Peyer's patch (tissue), 4 donors: ENCODE data around the gene KCNH6. TPM values are rescaled to one million over a fixed set of nuclear protein-coding genes. Genes with fewer than 3 reads are reported as not detected.

Experiments
- DNase-seq, 3 donors: peaks; one replicate each; pipeline ENCODE4 v3.0.0-alpha.2; 2017 to 2019
- H3K27ac ChIP-seq, 4 donors: fragments of 200-600 bp; sonication (generic); one replicate each; pipeline ENCODE4 v1.5.1; 2016 to 2019
- H3K27me3 ChIP-seq, 2 donors: fragments of 200-600 bp; sonication (generic); one replicate each; pipeline ENCODE4 v1.5.1; 2019
- H3K36me3 ChIP-seq, 3 donors: fragments of 200-600 bp; sonication (generic); one replicate each; pipeline ENCODE4 v1.5.1; 2016 to 2019
- H3K4me1 ChIP-seq, 4 donors: fragments of 200-600 bp; sonication (generic); one replicate each; pipeline ENCODE4 v1.5.1; 2016 to 2019
- H3K4me3 ChIP-seq, 4 donors: fragments of 200-600 bp; sonication (generic); 1 replicate in 3 of 4; 2 replicates in 1 of 4; pipeline ENCODE4 v1.5.1; 2016 to 2019; ENCODE audit warnings: mild to moderate bottlenecking in 1 of 4
- H3K9me3 ChIP-seq, 4 donors: fragments of 200-600 bp; sonication (generic); one replicate each; pipeline ENCODE4 v1.5.1; 2016 to 2019; ENCODE audit warnings: mild to moderate bottlenecking in 1 of 4
- POLR2A ChIP-seq, 2 donors: fragments of 450-650 bp; IDR thresholded peaks; one replicate each; pipeline ENCODE4 v1.5.1; 2017; ENCODE audit warnings: antibody characterized with exemption in 2 of 2, mild to moderate bottlenecking in 2 of 2, moderate library complexity in 2 of 2
- total RNA-seq, 4 donors: library from RNA; depleted of rRNA; stranded (reverse); fragments of >200 nt; gene quantifications; one replicate each; pipeline ENCODE4 v1.1.0, GENCODE V29; 2016
- TF ChIP-seq, protein P1 (sequence below), 6 experiments: fragments of 450-650 bp in 4 of 6; fragments of 200-600 bp in 2 of 6; sonication (generic) in 1 of 6; IDR thresholded peaks; one replicate each; pipeline ENCODE4 v1.5.1; 2017 to 2019; ENCODE audit warnings: antibody characterized with exemption in 6 of 6, mild to moderate bottlenecking in 3 of 6, moderate library complexity in 1 of 6

Gene KCNH6
- total RNA-seq, 4 donors from 2014 or later: 3.3 to 78.6 (median 26.7) TPM

DNA sequence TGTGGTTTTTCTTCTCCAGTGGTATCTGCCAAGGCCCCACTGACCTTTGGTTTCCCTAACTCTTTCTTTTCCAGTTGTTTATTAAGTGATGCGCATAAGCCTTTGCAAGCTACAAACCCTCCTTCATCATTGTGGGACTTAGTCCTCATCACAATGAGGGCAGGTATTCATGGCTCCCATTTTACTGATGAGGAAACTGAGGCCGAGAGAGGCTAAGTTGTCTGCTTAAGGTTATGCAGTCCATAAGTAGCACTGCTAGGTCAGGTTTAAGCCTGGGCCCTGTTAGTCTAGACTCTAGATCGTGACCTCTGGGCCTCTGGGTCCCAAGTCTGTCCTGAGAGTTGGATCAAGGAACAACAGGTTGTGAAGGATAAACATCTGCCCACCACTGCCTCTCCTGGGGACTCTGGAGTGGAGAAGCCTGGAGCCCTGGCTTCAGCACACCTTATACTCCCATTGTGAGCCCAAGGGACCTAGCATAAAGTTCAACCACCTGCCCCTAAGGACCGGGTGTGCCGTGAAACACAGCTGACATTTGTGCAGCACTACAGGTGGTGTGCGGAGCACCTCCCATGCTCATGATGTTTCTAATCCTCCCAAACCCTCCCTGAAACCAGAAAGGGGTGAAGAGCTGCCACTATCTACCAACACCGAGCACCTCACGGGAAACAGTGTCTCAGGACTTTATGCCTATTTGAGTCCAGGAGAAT, 5.2 kb upstream of the KCNH6 start:
- no peaks in the 10 kb centered on the region for H3K27me3 ChIP-seq
- H3K4me3 ChIP-seq: no peak overlapping the region
- no peaks in the 10 kb centered on the region for H3K36me3 ChIP-seq
- DNase-seq: peak in 1 of 3 donors; percentile 61
- peaks cover 0 to 57% (median 10%) of the 10 kb centered on the region in 4 donors for H3K4me1 ChIP-seq
- TF ChIP-seq, protein P1, sequence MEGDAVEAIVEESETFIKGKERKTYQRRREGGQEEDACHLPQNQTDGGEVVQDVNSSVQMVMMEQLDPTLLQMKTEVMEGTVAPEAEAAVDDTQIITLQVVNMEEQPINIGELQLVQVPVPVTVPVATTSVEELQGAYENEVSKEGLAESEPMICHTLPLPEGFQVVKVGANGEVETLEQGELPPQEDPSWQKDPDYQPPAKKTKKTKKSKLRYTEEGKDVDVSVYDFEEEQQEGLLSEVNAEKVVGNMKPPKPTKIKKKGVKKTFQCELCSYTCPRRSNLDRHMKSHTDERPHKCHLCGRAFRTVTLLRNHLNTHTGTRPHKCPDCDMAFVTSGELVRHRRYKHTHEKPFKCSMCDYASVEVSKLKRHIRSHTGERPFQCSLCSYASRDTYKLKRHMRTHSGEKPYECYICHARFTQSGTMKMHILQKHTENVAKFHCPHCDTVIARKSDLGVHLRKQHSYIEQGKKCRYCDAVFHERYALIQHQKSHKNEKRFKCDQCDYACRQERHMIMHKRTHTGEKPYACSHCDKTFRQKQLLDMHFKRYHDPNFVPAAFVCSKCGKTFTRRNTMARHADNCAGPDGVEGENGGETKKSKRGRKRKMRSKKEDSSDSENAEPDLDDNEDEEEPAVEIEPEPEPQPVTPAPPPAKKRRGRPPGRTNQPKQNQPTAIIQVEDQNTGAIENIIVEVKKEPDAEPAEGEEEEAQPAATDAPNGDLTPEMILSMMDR (IDR thresholded peaks at IDR 0.05): no peak
- peak in 1 of 2 donors; percentile 51 for TF ChIP-seq POLR2A (IDR thresholded peaks at IDR 0.05)
- H3K27ac ChIP-seq: peak overlapping the region in 3 of 4 donors; percentile 5 to 92 (median 92)
- no peaks in the 10 kb centered on the region for H3K9me3 ChIP-seq

GRCh38 chr17:63519116-63519881, 3.9 kb upstream of the KCNH6 start:
- no peak for DNase-seq
- Histone ChIP-seq H3K36me3 (no peaks in the 10 kb centered on the region), H3K27ac (peak overlapping the region in 3 of 4 donors; percentile 68 to 92 (median 92)), H3K27me3 (no peaks in the 10 kb centered on the region), H3K9me3 (no peaks in the 10 kb centered on the region), H3K4me1 (peaks cover 0 to 66% (median 8%) of the 10 kb centered on the region in 4 donors), H3K4me3 (no peak overlapping the region)
- no peak for TF ChIP-seq POLR2A (IDR thresholded peaks at IDR 0.05)
- TF ChIP-seq, protein P1 (IDR thresholded peaks at IDR 0.05): no peak

GRCh38 chr17:63519972-63520882, 2.9 kb upstream of the KCNH6 start:
- DNase-seq: peak in 2 of 3 donors; percentile 94
- Histone ChIP-seq H3K27me3 (no peaks in the 10 kb centered on the region), H3K9me3 (no peaks in the 10 kb centered on the region), H3K36me3 (no peaks in the 10 kb centered on the region), H3K4me3 (peak overlapping the region in 1 of 4 donors; percentile 32), H3K4me1 (peaks cover 0 to 66% (median 8%) of the 10 kb centered on the region in 4 donors), H3K27ac (peak overlapping the region in 3 of 4 donors; percentile 68 to 92 (median 92))
- peak in 1 of 2 donors; percentile 43 for TF ChIP-seq POLR2A (IDR thresholded peaks at IDR 0.05)
- TF ChIP-seq, protein P1 (IDR thresholded peaks at IDR 0.05): no peak

- Histone ChIP-seq H3K27ac (no peak overlapping the region), H3K4me1 (peaks cover 0 to 45% (median 4%) of the 10 kb centered on the region in 4 donors), H3K36me3 (no peaks in the 10 kb centered on the region), H3K4me3 (peak overlapping the region in 1 of 4 donors; percentile 43), H3K9me3 (no peaks in the 10 kb centered on the region), H3K27me3 (no peaks in the 10 kb centered on the region)
- no peak for DNase-seq
- no peak for TF ChIP-seq POLR2A (IDR thresholded peaks at IDR 0.05)
- TF ChIP-seq, protein P1 (IDR thresholded peaks at IDR 0.05): no peak
These were observed 893 bp downstream of the KCNH6 start for GRCh38 chr17:63524051-63524450.
